Liver (tissue), 9 donors: ENCODE results near the gene CEP164. TPM values are rescaled to one million over a fixed set of nuclear protein-coding genes. Genes with fewer than 3 reads are reported as not detected.

ENCODE experiments used
- DNase-seq: peaks from one replicate; pipeline ENCODE4 v3.0.0-alpha.2; 2017; ENCODE audit warnings: low spot score
- H3K27ac ChIP-seq, 2 donors: one replicate each; pipeline ENCODE4 v1.7.0; 2013; ENCODE audit warnings: inconsistent platforms in 2 of 2, low read length in 2 of 2, control low read depth in 1 of 2, low read depth in 1 of 2, mild to moderate bottlenecking in 1 of 2
- H3K27me3 ChIP-seq, 4 donors: one replicate each; pipeline versions ENCODE4 v1.6.1 to v1.7.0; 2013; ENCODE audit warnings: low read length in 3 of 4, inconsistent platforms in 1 of 4, mild to moderate bottlenecking in 1 of 4, moderate library complexity in 1 of 4; ENCODE audit not compliant: control insufficient read depth in 4 of 4, insufficient read depth in 4 of 4
- H3K36me3 ChIP-seq, 4 donors: one replicate each; pipeline versions ENCODE4 v1.6.1 to v1.7.0; 2013; ENCODE audit warnings: low read length in 3 of 4, mild to moderate bottlenecking in 3 of 4, low read depth in 1 of 4, moderate library complexity in 1 of 4; ENCODE audit not compliant: control insufficient read depth in 4 of 4, insufficient read depth in 3 of 4
- H3K4me1 ChIP-seq, 4 donors: one replicate each; pipeline versions ENCODE4 v1.6.1 to v1.7.0; 2013; ENCODE audit warnings: low read length in 3 of 4, mild to moderate bottlenecking in 3 of 4, moderate library complexity in 1 of 4; ENCODE audit not compliant: control insufficient read depth in 4 of 4, insufficient read depth in 4 of 4
- H3K4me3 ChIP-seq, 3 donors: one replicate each; pipeline versions ENCODE4 v1.6.1 to v1.7.0; 2013; ENCODE audit warnings: low read length in 3 of 3, control low read depth in 1 of 3, low read depth in 1 of 3, mild to moderate bottlenecking in 1 of 3
- H3K9ac ChIP-seq, 2 donors: one replicate each; pipeline ENCODE4 v1.7.0; 2013; ENCODE audit warnings: low read length in 2 of 2, mild to moderate bottlenecking in 2 of 2, moderate library complexity in 2 of 2, control low read depth in 1 of 2, low read depth in 1 of 2
- H3K9me3 ChIP-seq, 4 donors: one replicate each; pipeline versions ENCODE4 v1.6.1 to v1.7.0; 2013; ENCODE audit warnings: low read length in 3 of 4; ENCODE audit not compliant: control insufficient read depth in 4 of 4
- EGR1 ChIP-seq, 2 donors: IDR thresholded peaks; 2 replicates each; pipeline ENCODE4 v1.6.1; 2016 to 2018; ENCODE audit warnings: antibody characterized with exemption in 2 of 2, low read depth in 2 of 2
- FOXA1 ChIP-seq: IDR thresholded peaks from 2 replicates; pipeline ENCODE4 v1.6.1; 2016; ENCODE audit warnings: antibody characterized with exemption
- FOXA2 ChIP-seq: IDR thresholded peaks from 2 replicates; pipeline ENCODE4 v1.6.1; 2016; ENCODE audit warnings: antibody characterized with exemption
- GABPA ChIP-seq, 2 donors: IDR thresholded peaks in 1 of 2; conservative IDR thresholded peaks in 1 of 2; 2 replicates each; pipeline ENCODE4 v1.6.1; 2016; ENCODE audit warnings: antibody characterized with exemption in 2 of 2, mild to moderate bottlenecking in 1 of 2, moderate library complexity in 1 of 2
- HNF4A ChIP-seq, 2 donors: conservative IDR thresholded peaks; 2 replicates each; pipeline ENCODE4 v1.6.1; 2016; ENCODE audit warnings: antibody characterized with exemption in 2 of 2, mild to moderate bottlenecking in 2 of 2
- HNF4G ChIP-seq: IDR thresholded peaks from 2 replicates; pipeline ENCODE4 v1.6.1; 2016; ENCODE audit warnings: antibody characterized with exemption
- JUND ChIP-seq, 2 donors: IDR thresholded peaks; 2 replicates each; pipeline ENCODE4 v1.6.1; 2016; ENCODE audit warnings: antibody characterized with exemption in 2 of 2
- NR2F2 ChIP-seq: IDR thresholded peaks from 2 replicates; pipeline ENCODE4 v1.6.1; 2016; ENCODE audit warnings: antibody characterized with exemption
- RAD21 ChIP-seq, 2 donors: IDR thresholded peaks; 2 replicates each; pipeline ENCODE4 v1.6.1; 2016; ENCODE audit warnings: antibody characterized with exemption in 2 of 2, mild to moderate bottlenecking in 2 of 2
- RXRA ChIP-seq, 2 donors: IDR thresholded peaks; 2 replicates each; pipeline ENCODE4 v1.6.1; 2017 to 2018; ENCODE audit warnings: antibody characterized with exemption in 2 of 2, mild to moderate bottlenecking in 1 of 2
- SP1 ChIP-seq: IDR thresholded peaks from 2 replicates; pipeline ENCODE4 v1.6.1; 2018; ENCODE audit warnings: antibody characterized with exemption, mild to moderate bottlenecking
- TAF1 ChIP-seq: conservative IDR thresholded peaks from 2 replicates; pipeline ENCODE4 v1.6.1; 2016; ENCODE audit warnings: antibody characterized with exemption, mild to moderate bottlenecking
- YY1 ChIP-seq: IDR thresholded peaks from 2 replicates; pipeline ENCODE4 v1.6.1; 2016; ENCODE audit warnings: antibody characterized with exemption, mild to moderate bottlenecking
- WGBS: extraction: QIAGEN DNeasy Blood & Tissue Kit; methylation state at CpG from one replicate; pipeline ENCODE4 v1.1.7; 2013; 5-methylcytosine and 5-hydroxymethylcytosine counted together
- polyA plus RNA-seq, 2 donors: library from polyadenylated mRNA; stranded (reverse) in 1 of 2; unstranded in 1 of 2; fragments of 200-250 nt in 1 of 2; fragments of >200 nt in 1 of 2; fragmentation: Nextera tagmentation in 1 of 2; extraction: Ambion mirVana in 1 of 2; gene quantifications; one replicate each; pipeline versions ENCODE4 v1.2.1 to v1.2.3, GENCODE V29; 2013 to 2015
- total RNA-seq, 2 donors: library from RNA; depleted of rRNA; stranded (reverse); fragments of >200 nt; gene quantifications; one replicate each; pipeline ENCODE4 v1.2.3, GENCODE V29; 2014
- TF ChIP-seq, protein P1 (sequence below): IDR thresholded peaks from 2 replicates; pipeline ENCODE4 v1.6.1; 2016; ENCODE audit warnings: antibody characterized with exemption, mild to moderate bottlenecking
- TF ChIP-seq, protein P2 (sequence below): IDR thresholded peaks from 2 replicates; pipeline ENCODE4 v1.6.1; 2016; ENCODE audit warnings: antibody characterized with exemption
- TF ChIP-seq, protein P3 (sequence below): fragments of 150-350 bp; IDR thresholded peaks from 2 replicates; pipeline ENCODE4 v1.5.1; 2017; ENCODE audit warnings: improper control_type of control experiment, low read depth, low read length; ENCODE audit not compliant: missing input control
- TF ChIP-seq, protein P4 (sequence below): IDR thresholded peaks from 2 replicates; pipeline ENCODE4 v1.6.1; 2016; ENCODE audit warnings: antibody characterized with exemption
- TF ChIP-seq, protein P5 (sequence below): IDR thresholded peaks from 2 replicates; pipeline ENCODE4 v1.6.1; 2016; ENCODE audit warnings: antibody characterized with exemption
- donor health status: healthy.
- donor health status: healthy.
- donor health status: healthy.
- donor health status: healthy.
- donor health status: healthy.

Gene CEP164
- total and polyA plus RNA-seq, 4 donors = 4.1 to 12.3 (median 5.9) TPM

DNA sequence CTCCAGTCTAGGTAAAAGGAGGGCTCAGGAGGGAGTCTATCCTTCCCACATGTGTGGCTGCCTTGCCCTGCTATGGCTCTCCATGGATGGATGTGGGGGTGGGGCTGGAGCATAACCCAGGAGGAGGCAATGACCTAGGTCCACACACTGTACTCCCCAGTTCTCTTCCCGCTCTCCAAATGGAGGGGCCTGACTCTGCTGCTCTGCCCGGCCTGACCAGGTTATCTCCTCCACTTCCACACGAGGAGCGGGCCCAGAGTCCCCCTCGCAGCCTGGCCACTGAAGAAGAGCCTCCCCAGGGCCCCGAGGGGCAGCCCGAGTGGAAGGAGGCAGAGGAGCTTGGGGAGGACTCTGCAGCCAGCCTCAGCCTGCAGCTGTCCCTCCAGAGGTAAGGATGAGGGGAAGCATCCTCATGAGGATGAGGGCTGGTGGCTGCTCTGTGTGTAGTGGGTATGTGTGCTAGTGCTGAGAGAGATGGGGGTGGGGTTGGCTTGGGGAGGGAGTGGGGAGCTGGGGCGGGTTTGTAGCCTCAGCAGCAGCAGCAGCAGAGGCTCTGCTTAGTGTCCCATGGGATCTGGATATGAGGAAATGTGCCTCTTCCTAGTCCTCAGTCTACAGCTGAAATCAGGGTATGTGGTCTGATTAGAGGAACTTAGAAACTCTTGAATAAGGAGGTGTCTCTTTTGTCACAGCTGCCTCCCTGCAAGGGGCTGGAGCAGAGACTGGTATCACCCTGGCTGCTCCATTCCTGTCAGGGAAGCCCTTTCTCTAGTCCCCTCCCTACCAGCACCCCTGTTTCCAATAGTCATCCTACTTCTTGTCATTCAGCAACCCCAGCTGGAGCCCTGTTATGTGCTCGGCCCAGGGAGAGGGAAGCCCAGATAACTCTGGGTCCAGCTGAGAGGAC lies 54.1 kb downstream of the CEP164 start (continued):
- TF ChIP-seq, protein P1, sequence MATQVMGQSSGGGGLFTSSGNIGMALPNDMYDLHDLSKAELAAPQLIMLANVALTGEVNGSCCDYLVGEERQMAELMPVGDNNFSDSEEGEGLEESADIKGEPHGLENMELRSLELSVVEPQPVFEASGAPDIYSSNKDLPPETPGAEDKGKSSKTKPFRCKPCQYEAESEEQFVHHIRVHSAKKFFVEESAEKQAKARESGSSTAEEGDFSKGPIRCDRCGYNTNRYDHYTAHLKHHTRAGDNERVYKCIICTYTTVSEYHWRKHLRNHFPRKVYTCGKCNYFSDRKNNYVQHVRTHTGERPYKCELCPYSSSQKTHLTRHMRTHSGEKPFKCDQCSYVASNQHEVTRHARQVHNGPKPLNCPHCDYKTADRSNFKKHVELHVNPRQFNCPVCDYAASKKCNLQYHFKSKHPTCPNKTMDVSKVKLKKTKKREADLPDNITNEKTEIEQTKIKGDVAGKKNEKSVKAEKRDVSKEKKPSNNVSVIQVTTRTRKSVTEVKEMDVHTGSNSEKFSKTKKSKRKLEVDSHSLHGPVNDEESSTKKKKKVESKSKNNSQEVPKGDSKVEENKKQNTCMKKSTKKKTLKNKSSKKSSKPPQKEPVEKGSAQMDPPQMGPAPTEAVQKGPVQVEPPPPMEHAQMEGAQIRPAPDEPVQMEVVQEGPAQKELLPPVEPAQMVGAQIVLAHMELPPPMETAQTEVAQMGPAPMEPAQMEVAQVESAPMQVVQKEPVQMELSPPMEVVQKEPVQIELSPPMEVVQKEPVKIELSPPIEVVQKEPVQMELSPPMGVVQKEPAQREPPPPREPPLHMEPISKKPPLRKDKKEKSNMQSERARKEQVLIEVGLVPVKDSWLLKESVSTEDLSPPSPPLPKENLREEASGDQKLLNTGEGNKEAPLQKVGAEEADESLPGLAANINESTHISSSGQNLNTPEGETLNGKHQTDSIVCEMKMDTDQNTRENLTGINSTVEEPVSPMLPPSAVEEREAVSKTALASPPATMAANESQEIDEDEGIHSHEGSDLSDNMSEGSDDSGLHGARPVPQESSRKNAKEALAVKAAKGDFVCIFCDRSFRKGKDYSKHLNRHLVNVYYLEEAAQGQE = no peak
- TF ChIP-seq, protein P2, sequence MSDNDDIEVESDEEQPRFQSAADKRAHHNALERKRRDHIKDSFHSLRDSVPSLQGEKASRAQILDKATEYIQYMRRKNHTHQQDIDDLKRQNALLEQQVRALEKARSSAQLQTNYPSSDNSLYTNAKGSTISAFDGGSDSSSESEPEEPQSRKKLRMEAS = no peak

DNA sequence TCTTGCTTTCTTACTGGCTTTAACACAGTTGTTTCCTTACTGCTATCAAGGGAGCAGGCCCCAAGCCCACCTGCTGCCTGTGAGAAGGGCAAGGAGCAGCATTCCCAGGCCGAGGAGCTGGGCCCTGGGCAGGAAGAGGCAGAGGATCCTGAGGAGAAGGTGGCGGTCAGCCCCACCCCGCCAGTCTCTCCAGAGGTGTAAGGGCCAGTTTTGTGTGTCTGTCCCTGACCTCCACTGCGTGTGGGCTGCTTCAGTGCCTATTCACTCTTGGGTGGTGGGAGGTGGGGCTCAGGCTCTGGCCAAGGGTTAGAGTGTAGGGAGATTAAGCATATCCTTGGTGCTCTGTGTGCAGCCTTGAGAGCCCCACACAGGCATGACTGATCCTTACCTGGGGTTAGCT lies 55.1 kb downstream of the CEP164 start:
- DNase-seq = no peak
- 96% methylated on average over 4 of the region's 4 CpGs for WGBS
- H3K27ac ChIP-seq = no peak overlapping the region
- no peak for TF ChIP-seq HNF4A (conservative IDR thresholded peaks at IDR 0.05)
- TF ChIP-seq SP1 = no peak
- TF ChIP-seq, protein P3, sequence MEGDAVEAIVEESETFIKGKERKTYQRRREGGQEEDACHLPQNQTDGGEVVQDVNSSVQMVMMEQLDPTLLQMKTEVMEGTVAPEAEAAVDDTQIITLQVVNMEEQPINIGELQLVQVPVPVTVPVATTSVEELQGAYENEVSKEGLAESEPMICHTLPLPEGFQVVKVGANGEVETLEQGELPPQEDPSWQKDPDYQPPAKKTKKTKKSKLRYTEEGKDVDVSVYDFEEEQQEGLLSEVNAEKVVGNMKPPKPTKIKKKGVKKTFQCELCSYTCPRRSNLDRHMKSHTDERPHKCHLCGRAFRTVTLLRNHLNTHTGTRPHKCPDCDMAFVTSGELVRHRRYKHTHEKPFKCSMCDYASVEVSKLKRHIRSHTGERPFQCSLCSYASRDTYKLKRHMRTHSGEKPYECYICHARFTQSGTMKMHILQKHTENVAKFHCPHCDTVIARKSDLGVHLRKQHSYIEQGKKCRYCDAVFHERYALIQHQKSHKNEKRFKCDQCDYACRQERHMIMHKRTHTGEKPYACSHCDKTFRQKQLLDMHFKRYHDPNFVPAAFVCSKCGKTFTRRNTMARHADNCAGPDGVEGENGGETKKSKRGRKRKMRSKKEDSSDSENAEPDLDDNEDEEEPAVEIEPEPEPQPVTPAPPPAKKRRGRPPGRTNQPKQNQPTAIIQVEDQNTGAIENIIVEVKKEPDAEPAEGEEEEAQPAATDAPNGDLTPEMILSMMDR = no peak
- no peak for TF ChIP-seq JUND (IDR thresholded peaks at IDR 0.05)
- TF ChIP-seq, protein P4, sequence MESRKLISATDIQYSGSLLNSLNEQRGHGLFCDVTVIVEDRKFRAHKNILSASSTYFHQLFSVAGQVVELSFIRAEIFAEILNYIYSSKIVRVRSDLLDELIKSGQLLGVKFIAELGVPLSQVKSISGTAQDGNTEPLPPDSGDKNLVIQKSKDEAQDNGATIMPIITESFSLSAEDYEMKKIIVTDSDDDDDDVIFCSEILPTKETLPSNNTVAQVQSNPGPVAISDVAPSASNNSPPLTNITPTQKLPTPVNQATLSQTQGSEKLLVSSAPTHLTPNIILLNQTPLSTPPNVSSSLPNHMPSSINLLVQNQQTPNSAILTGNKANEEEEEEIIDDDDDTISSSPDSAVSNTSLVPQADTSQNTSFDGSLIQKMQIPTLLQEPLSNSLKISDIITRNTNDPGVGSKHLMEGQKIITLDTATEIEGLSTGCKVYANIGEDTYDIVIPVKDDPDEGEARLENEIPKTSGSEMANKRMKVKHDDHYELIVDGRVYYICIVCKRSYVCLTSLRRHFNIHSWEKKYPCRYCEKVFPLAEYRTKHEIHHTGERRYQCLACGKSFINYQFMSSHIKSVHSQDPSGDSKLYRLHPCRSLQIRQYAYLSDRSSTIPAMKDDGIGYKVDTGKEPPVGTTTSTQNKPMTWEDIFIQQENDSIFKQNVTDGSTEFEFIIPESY = no peak
- TF ChIP-seq NR2F2 = no peak
- no peak for TF ChIP-seq YY1
- TF ChIP-seq FOXA1 = no peak
- TF ChIP-seq HNF4G = no peak
- no peak for TF ChIP-seq RXRA (IDR thresholded peaks at IDR 0.05)
- TF ChIP-seq EGR1 (IDR thresholded peaks at IDR 0.05; ENCODE audit: low read depth in 2 of 2) = no peak
- TF ChIP-seq, protein P2 = no peak
- TF ChIP-seq TAF1 = no peak
- no peak for TF ChIP-seq GABPA (IDR thresholded peaks at IDR 0.05 in 1 of 2, conservative IDR thresholded peaks at IDR 0.05 in 1 of 2)
- TF ChIP-seq, protein P5, sequence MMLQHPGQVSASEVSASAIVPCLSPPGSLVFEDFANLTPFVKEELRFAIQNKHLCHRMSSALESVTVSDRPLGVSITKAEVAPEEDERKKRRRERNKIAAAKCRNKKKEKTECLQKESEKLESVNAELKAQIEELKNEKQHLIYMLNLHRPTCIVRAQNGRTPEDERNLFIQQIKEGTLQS = no peak
- no peak for TF ChIP-seq RAD21 (IDR thresholded peaks at IDR 0.05)
- no peak for TF ChIP-seq FOXA2
- TF ChIP-seq, protein P1 = no peak
- no peak overlapping the region for H3K9ac ChIP-seq
- H3K4me1 ChIP-seq = no peaks in the 10 kb centered on the region
- no peaks in the 10 kb centered on the region for H3K9me3 ChIP-seq
- no peak overlapping the region for H3K4me3 ChIP-seq
- peaks cover 1 to 50% (median 21%) of the 10 kb centered on the region in 4 donors for H3K36me3 ChIP-seq
- no peaks in the 10 kb centered on the region for H3K27me3 ChIP-seq
